Neutrophil (primary cell): ENCODE results near the gene YPEL4.

Experiments
- H3K27ac ChIP-seq: fragments of 200-600 bp; sonication (generic); 2 replicates; pipeline ENCODE4 v1.5.1; 2016; ENCODE audit warnings: mild to moderate bottlenecking, moderate library complexity
- H3K27me3 ChIP-seq: fragments of 200-600 bp; sonication (generic); 2 replicates; pipeline ENCODE4 v1.6.0; 2016; ENCODE audit warnings: mild to moderate bottlenecking
- H3K36me3 ChIP-seq: fragments of 200-600 bp; sonication (generic); 2 replicates; pipeline ENCODE4 v1.5.1; 2017
- H3K4me1 ChIP-seq, 2 experiments: fragments of 200-600 bp in 1 of 2; sonication (generic) in 1 of 2; 1 replicate in 1 of 2; 2 replicates in 1 of 2; pipeline versions ENCODE4 v1.5.1 to v1.6.1; 2013 to 2016; ENCODE audit warnings: low read depth in 1 of 2, low read length in 1 of 2, mild to moderate bottlenecking in 1 of 2, moderate library complexity in 1 of 2; ENCODE audit not compliant: control insufficient read depth in 1 of 2, insufficient read depth in 1 of 2
- H3K4me3 ChIP-seq, 2 experiments: fragments of 200-600 bp in 1 of 2; sonication (generic) in 1 of 2; 1 replicate in 1 of 2; 2 replicates in 1 of 2; pipeline ENCODE4 v1.5.1; 2013 to 2016; ENCODE audit warnings: low read depth in 1 of 2, low read length in 1 of 2, mild to moderate bottlenecking in 1 of 2, moderate library complexity in 1 of 2
- H3K9me3 ChIP-seq: fragments of 200-600 bp; sonication (generic); 2 replicates; pipeline ENCODE4 v1.5.1; 2016
- CTCF ChIP-seq: fragments of 200-600 bp; sonication (generic); IDR thresholded peaks from 2 replicates; pipeline ENCODE4 v1.5.1; 2016; ENCODE audit warnings: antibody characterized with exemption

Gene YPEL4

GRCh38 chr11:57601297-57601696 is 48.4 kb downstream of the YPEL4 start:
- H3K27ac ChIP-seq, result no peak overlapping the region
- no peak overlapping the region for H3K4me3 ChIP-seq
- TF ChIP-seq CTCF, result no peak
- H3K27me3 ChIP-seq, result peaks cover 22% of the 10 kb centered on the region
- H3K36me3 ChIP-seq, result no peaks in the 10 kb centered on the region
- no peaks in the 10 kb centered on the region for H3K9me3 ChIP-seq
- H3K4me1 ChIP-seq, result peaks cover 17 to 21% of the 10 kb centered on the region in 2 experiments

GRCh38 chr11:57599381-57599780 is 50.3 kb downstream of the YPEL4 start:
- Histone ChIP-seq H3K27ac (no peak overlapping the region), H3K4me1 (peaks cover 17 to 21% of the 10 kb centered on the region in 2 experiments), H3K4me3 (peak overlapping the region; percentile 13 to 55), H3K36me3 (no peaks in the 10 kb centered on the region), H3K9me3 (no peaks in the 10 kb centered on the region), H3K27me3 (peaks cover 22% of the 10 kb centered on the region)
- TF ChIP-seq CTCF, result no peak

- Histone ChIP-seq H3K36me3 (no peaks in the 10 kb centered on the region), H3K4me1 (peaks cover 17 to 21% of the 10 kb centered on the region in 2 experiments), H3K4me3 (peak overlapping the region; percentile 55 to 62), H3K27me3 (peaks cover 22% of the 10 kb centered on the region), H3K27ac (no peak overlapping the region), H3K9me3 (no peaks in the 10 kb centered on the region)
- no peak for TF ChIP-seq CTCF
Observed at GRCh38 chr11:57598831-57599155, 50.9 kb downstream of the YPEL4 start.

GRCh38 chr11:57597916-57598830 is 51.5 kb downstream of the YPEL4 start:
- Histone ChIP-seq H3K9me3 (no peaks in the 10 kb centered on the region), H3K27ac (no peak overlapping the region), H3K4me3 (peak overlapping the region; percentile 55 to 62), H3K4me1 (peaks cover 17 to 21% of the 10 kb centered on the region in 2 experiments), H3K27me3 (peaks cover 22% of the 10 kb centered on the region), H3K36me3 (no peaks in the 10 kb centered on the region)
- no peak for TF ChIP-seq CTCF

- H3K4me3 ChIP-seq, result peak within 1 kb of the TSS; percentile 55 to 62
- no peak for TF ChIP-seq CTCF
Observed at GRCh38 chr11:57597461-57597915, 52.2 kb downstream of the YPEL4 start, which contains the start of gene SERPING1. SERPING1 (plus strand) TSS chr11:57597685; CDS start chr11:57598271, 586 bp downstream.

More at GRCh38 chr11:57597461-57597915, 52.2 kb downstream of the YPEL4 start, which contains the start of gene SERPING1:
- no peaks in the 10 kb centered on the region for H3K36me3 ChIP-seq
- H3K27me3 ChIP-seq, result peaks cover 22% of the 10 kb centered on the region
- no peaks in the 10 kb centered on the region for H3K9me3 ChIP-seq
- H3K27ac ChIP-seq, result no peak within 1 kb of the TSS
- peaks cover 17 to 21% of the 10 kb centered on the region in 2 experiments for H3K4me1 ChIP-seq
